ENCODE results near the gene HNRNPA2B1.

- TF ChIP-seq POLR2A (IDR thresholded peaks at IDR 0.05) (no peak), CTCF (IDR thresholded peaks at IDR 0.05) (no peak)
These were observed 10.1 kb downstream of the HNRNPA2B1 start for GRCh38 chr7:26190417-26190869.
